PC-3 (cell line): Measurements from ENCODE around the gene ZNF213. TPM values are rescaled to one million over a fixed set of nuclear protein-coding genes. Genes with fewer than 3 reads are reported as not detected.

Source experiments
- ATAC-seq: fragments of 200-7000 bp; cut with Tn5 transposase; 2 replicates; pipeline ENCODE4 v1.9.1; 2020; ENCODE audit warnings: mild to moderate bottlenecking, moderate library complexity
- BruUV-seq: library from RNA; stranded (reverse); fragments of 400-500 nt; replicated peaks from 2 replicates; lab custom pipeline; 2021; lab: Mats Ljungman, UMichigan
- CTCF ChIA-PET: fragments of 300-600 bp; sonication (Branson Sonifier 250); formaldehyde crosslinking; loops from one replicate; lab custom pipeline; 2022; ENCODE audit warnings: antibody characterized with exemption; lab: Charles Lee
- POLR2A ChIA-PET: fragments of 300-600 bp; sonication (Branson Sonifier 250); formaldehyde crosslinking; loops from one replicate; lab custom pipeline; 2022; ENCODE audit warnings: antibody characterized with exemption; ENCODE audit not compliant: unreplicated experiment; lab: Charles Lee
- DNase-seq: peaks from one replicate; pipeline ENCODE4 v3.0.0-alpha.2; 2015
- H2AFZ ChIP-seq: fragments of 300-600 bp; sonication (generic); 2 replicates; pipeline ENCODE4 v1.6.0; 2016; ENCODE audit warnings: antibody characterized with exemption, low read length
- H3F3A ChIP-seq: fragments of 300-600 bp; sonication (generic); one replicate; pipeline ENCODE4 v1.6.0; 2017; ENCODE audit warnings: antibody characterized with exemption, low read length, control low read depth, mild to moderate bottlenecking; ENCODE audit not compliant: unreplicated experiment
- H3K27ac ChIP-seq: fragments of 300-600 bp; sonication (generic); 2 replicates; pipeline ENCODE4 v1.5.1; 2016; ENCODE audit warnings: mild to moderate bottlenecking, low read length
- H3K27me3 ChIP-seq: fragments of 300-600 bp; sonication (generic); 2 replicates; pipeline ENCODE4 v1.6.1; 2016; ENCODE audit warnings: low read length, mixed read lengths
- H3K36me3 ChIP-seq: fragments of 300-600 bp; sonication (generic); 2 replicates; pipeline ENCODE4 v1.6.1; 2016; ENCODE audit warnings: low read depth, mixed run types, low read length, mixed read lengths
- H3K4me1 ChIP-seq: fragments of 300-600 bp; sonication (generic); 2 replicates; pipeline ENCODE4 v1.5.1; 2016; ENCODE audit warnings: low read length; ENCODE audit not compliant: insufficient read depth
- H3K4me2 ChIP-seq: fragments of 300-600 bp; sonication (generic); 2 replicates; pipeline ENCODE4 v1.6.0; 2016; ENCODE audit warnings: low read length
- H3K4me3 ChIP-seq: fragments of 300-600 bp; sonication (generic); 2 replicates; pipeline ENCODE4 v1.5.1; 2016; ENCODE audit warnings: mild to moderate bottlenecking, low read length, mixed read lengths
- H3K79me2 ChIP-seq: fragments of 300-600 bp; sonication (generic); 2 replicates; pipeline ENCODE4 v1.6.1; 2017; ENCODE audit warnings: low read length, mixed read lengths
- H3K9ac ChIP-seq: fragments of 300-600 bp; sonication (generic); 2 replicates; pipeline ENCODE4 v1.6.0; 2016; ENCODE audit warnings: mild to moderate bottlenecking, low read length
- H3K9me2 ChIP-seq: fragments of 300-600 bp; sonication (generic); replicated peaks from 2 replicates; pipeline ENCODE4 v1.6.1; 2016; ENCODE audit warnings: mixed run types, low read length, mixed read lengths
- H3K9me3 ChIP-seq: fragments of 300-600 bp; sonication (generic); 2 replicates; pipeline ENCODE4 v1.6.1; 2016; ENCODE audit warnings: low read length, mixed read lengths
- H4K20me1 ChIP-seq: fragments of 300-600 bp; sonication (generic); 2 replicates; pipeline ENCODE4 v1.6.1; 2016; ENCODE audit warnings: low read length, mixed read lengths
- CTCF ChIP-seq: fragments of 300-600 bp; sonication (generic); conservative IDR thresholded peaks from 2 replicates; pipeline ENCODE4 v1.5.1; 2017; ENCODE audit warnings: antibody characterized with exemption, low read depth, mild to moderate bottlenecking, low read length
- EZH2 ChIP-seq: fragments of 300-600 bp; sonication (generic); IDR thresholded peaks from one replicate; pipeline ENCODE4 v1.6.1; 2017; ENCODE audit warnings: antibody characterized with exemption, mild to moderate bottlenecking, low read length; ENCODE audit not compliant: unreplicated experiment
- EZH2phosphoT487 ChIP-seq: fragments of 300-600 bp; sonication (generic); IDR thresholded peaks from 2 replicates; pipeline ENCODE4 v1.6.1; 2018; ENCODE audit warnings: mild to moderate bottlenecking, antibody characterized with exemption, low read length, borderline replicate concordance
- intact Hi-C: fragments of 100-400 bp; cut with micrococcal nuclease; formaldehyde crosslinking; loops from 2 replicates; pipeline ENCODE4 v1.9.0; 2023
- total RNA-seq: library from RNA; depleted of rRNA; stranded (reverse); fragments of >200 nt; gene quantifications from 2 replicates; pipeline ENCODE4 v1.2.3, GENCODE V29; 2014

The ZNF213 gene
- total RNA-seq, 1 experiment from 2014 or later, result 3.6 TPM

GRCh38 chr16:3098459-3099394 lies 36.1 kb upstream of the ZNF213 start, which contains the start of gene ZSCAN10:
TSS of gene ZSCAN10 (minus strand) at chr16:3099294. CDS start at chr16:3092937, 6,357 bp downstream.
- DNase-seq (no peak), ATAC-seq (no peak)
- BruUV-seq, result no TSS peak
- peak within 1 kb of the TSS; percentile 46; the same call in 1 of the 2 replicates for H3K4me2 ChIP-seq
- no peaks in the 10 kb centered on the region for H3K36me3 ChIP-seq
- no peaks in the 10 kb centered on the region for H3F3A ChIP-seq
- H3K9me3 ChIP-seq, result no peaks in the 10 kb centered on the region
- H3K4me3 ChIP-seq, result no peak within 1 kb of the TSS; the same call in 1 of the 2 replicates
- no peak within 1 kb of the TSS for H3K9ac ChIP-seq
- ChIA-PET CTCF (interaction anchor here (0.6 kb wide), 1 partner anchor 11 kb away, joined by 13 read pairs; no protein-coding TSS in a partner anchor), POLR2A (no interaction called here)
- H3K4me1 ChIP-seq, result 0 out of 2 replicates have a peak, but pooled peaks cover 4% of the 10 kb centered on the region
- TF ChIP-seq CTCF, result no peak
- no peak for TF ChIP-seq EZH2phosphoT487
- no peak for TF ChIP-seq EZH2
- H3K27ac ChIP-seq, result no peak within 1 kb of the TSS
- no peaks in the 10 kb centered on the region for H3K79me2 ChIP-seq
- no peaks in the 10 kb centered on the region for H3K27me3 ChIP-seq
- H3K9me2 ChIP-seq, result no peaks in the 10 kb centered on the region
- intact Hi-C loops, result no loop called here
- peak within 1 kb of the TSS; percentile 69; the same call in 1 of the 2 replicates for H2AFZ ChIP-seq
- no peaks in the 10 kb centered on the region for H4K20me1 ChIP-seq

GRCh38 chr16:3099395-3099731 lies 35.5 kb upstream of the ZNF213 start:
- DNase-seq, result no peak
- no peaks in the 10 kb centered on the region for H4K20me1 ChIP-seq
- ChIA-PET POLR2A (no interaction called here), CTCF (no interaction called here)
- 0 out of 2 replicates have a peak, but pooled peaks cover 4% of the 10 kb centered on the region for H3K4me1 ChIP-seq
- no peak overlapping the region for H2AFZ ChIP-seq
- no peak overlapping the region for H3K4me3 ChIP-seq
- no peaks in the 10 kb centered on the region for H3K79me2 ChIP-seq
- ATAC-seq, result no peak
- no peaks in the 10 kb centered on the region for H3K27me3 ChIP-seq
- no peak for TF ChIP-seq CTCF
- TF ChIP-seq EZH2, result no peak
- no peak for TF ChIP-seq EZH2phosphoT487
- no peaks in the 10 kb centered on the region for H3K36me3 ChIP-seq
- no peak overlapping the region for H3K27ac ChIP-seq
- H3K9me2 ChIP-seq, result no peaks in the 10 kb centered on the region
- H3F3A ChIP-seq, result no peaks in the 10 kb centered on the region
- H3K9ac ChIP-seq, result no peak overlapping the region
- H3K9me3 ChIP-seq, result no peaks in the 10 kb centered on the region
- intact Hi-C loops, result no loop called here
- no peak overlapping the region for H3K4me2 ChIP-seq
- no TSS peak for BruUV-seq
